ENCODE results near the gene RFNG.
"Not testable (repeated sequence)": the region's sequence is repeated elsewhere in the genome, so short reads cannot be mapped to it uniquely, and the experiment has no call there.

Gene RFNG

GRCh38 chr17:82039695-82040299, 11.8 kb downstream of the RFNG start:
- DNase-seq, result no peak
- H3K9ac ChIP-seq (ENCODE audit: low read length), result no peak overlapping the region
- WGBS (ENCODE audit: extremely low coverage, insufficient coverage, low lambda C conversion rate), result no CpG with 5 or more reads among the region's 8 CpGs

GRCh38 chr17:82038796-82039409, 12.7 kb downstream of the RFNG start:
- H2BK120ac ChIP-seq (ENCODE audit: low read depth, low read length); H3K27ac ChIP-seq (ENCODE audit: low read depth, low read length); H3K4me3 ChIP-seq (ENCODE audit: low read length); H3K36me3 ChIP-seq (ENCODE audit: control insufficient read depth, insufficient read depth, low read length); H3K4me2 ChIP-seq (ENCODE audit: low read length); H2AK5ac ChIP-seq (ENCODE audit: low read length); H3K79me2 ChIP-seq (ENCODE audit: control insufficient read depth, insufficient read depth, low read length); H3K4ac ChIP-seq (ENCODE audit: low read depth, low read length); H2BK5ac ChIP-seq (ENCODE audit: low read length); H3K79me1 ChIP-seq (ENCODE audit: low read length); DNase-seq; H3K18ac ChIP-seq (ENCODE audit: low read length); H3K9ac ChIP-seq (ENCODE audit: low read length); H2BK15ac ChIP-seq (replicated peaks; ENCODE audit: low read depth); H3K4me1 ChIP-seq (ENCODE audit: control insufficient read depth, low read depth, low read length); H3K27me3 ChIP-seq (ENCODE audit: insufficient read depth, low read length, poor library complexity); H3K23ac ChIP-seq (ENCODE audit: low read length); H4K8ac ChIP-seq (ENCODE audit: low read depth, low read length); H3K56ac ChIP-seq (ENCODE audit: low read length); H4K5ac ChIP-seq (ENCODE audit: low read length): not testable (repeated sequence)
- no CpG with 5 or more reads among the region's 16 CpGs for WGBS (ENCODE audit: extremely low coverage, insufficient coverage, low lambda C conversion rate)

More at GRCh38 chr17:82039695-82040299, 11.8 kb downstream of the RFNG start:
- no peak overlapping the region for H2BK5ac ChIP-seq (ENCODE audit: low read length)
- H3K4me2 ChIP-seq (ENCODE audit: low read length), result no peak overlapping the region
- H3K27me3 ChIP-seq (ENCODE audit: insufficient read depth, low read length, poor library complexity), result no peaks in the 10 kb centered on the region
- H3K56ac ChIP-seq (ENCODE audit: low read length), result no peak overlapping the region
- no peak overlapping the region for H3K4ac ChIP-seq (ENCODE audit: low read depth, low read length)
- no peak overlapping the region for H3K18ac ChIP-seq (ENCODE audit: low read length)
- H4K5ac ChIP-seq (ENCODE audit: low read length), result no peak overlapping the region
- no peaks in the 10 kb centered on the region for H3K79me1 ChIP-seq (ENCODE audit: low read length)
- no peaks in the 10 kb centered on the region for H3K79me2 ChIP-seq (ENCODE audit: control insufficient read depth, insufficient read depth, low read length)
- no peaks in the 10 kb centered on the region for H3K4me1 ChIP-seq (ENCODE audit: control insufficient read depth, low read depth, low read length)
- no peak overlapping the region for H3K4me3 ChIP-seq (ENCODE audit: low read length)
- no peak overlapping the region for H2AK5ac ChIP-seq (ENCODE audit: low read length)
- H3K27ac ChIP-seq (ENCODE audit: low read depth, low read length), result no peak overlapping the region
- no peak overlapping the region for H3K23ac ChIP-seq (ENCODE audit: low read length)
- H3K36me3 ChIP-seq (ENCODE audit: control insufficient read depth, insufficient read depth, low read length), result no peaks in the 10 kb centered on the region
- no peak overlapping the region for H4K8ac ChIP-seq (ENCODE audit: low read depth, low read length)
- no peak overlapping the region for H2BK15ac ChIP-seq (replicated peaks; ENCODE audit: low read depth)
- H2BK120ac ChIP-seq (ENCODE audit: low read depth, low read length), result no peak overlapping the region

GRCh38 chr17:82037889-82038195, 13.8 kb downstream of the RFNG start:
- Histone ChIP-seq H3K56ac (ENCODE audit: low read length) (no peak overlapping the region), H3K27me3 (ENCODE audit: insufficient read depth, low read length, poor library complexity) (no peaks in the 10 kb centered on the region), H3K79me1 (ENCODE audit: low read length) (no peaks in the 10 kb centered on the region), H3K4me3 (ENCODE audit: low read length) (no peak overlapping the region), H3K36me3 (ENCODE audit: control insufficient read depth, insufficient read depth, low read length) (no peaks in the 10 kb centered on the region), H3K27ac (ENCODE audit: low read depth, low read length) (no peak overlapping the region), H2BK15ac (replicated peaks; ENCODE audit: low read depth) (no peak overlapping the region), H3K9ac (ENCODE audit: low read length) (no peak overlapping the region), H2AK5ac (ENCODE audit: low read length) (no peak overlapping the region), H4K8ac (ENCODE audit: low read depth, low read length) (no peak overlapping the region), H2BK120ac (ENCODE audit: low read depth, low read length) (no peak overlapping the region), H3K23ac (ENCODE audit: low read length) (no peak overlapping the region), H2BK5ac (ENCODE audit: low read length) (no peak overlapping the region), H3K18ac (ENCODE audit: low read length) (no peak overlapping the region), H3K4me1 (ENCODE audit: control insufficient read depth, low read depth, low read length) (no peaks in the 10 kb centered on the region), H3K4me2 (ENCODE audit: low read length) (peak overlapping the region; percentile 3), H4K5ac (ENCODE audit: low read length) (no peak overlapping the region), H3K4ac (ENCODE audit: low read depth, low read length) (no peak overlapping the region), H3K79me2 (ENCODE audit: control insufficient read depth, insufficient read depth, low read length) (no peaks in the 10 kb centered on the region)
- WGBS (ENCODE audit: extremely low coverage, insufficient coverage, low lambda C conversion rate), result no CpG with 5 or more reads among the region's 10 CpGs
- no peak for DNase-seq

GRCh38 chr17:82037092-82037888, 14.3 kb downstream of the RFNG start, which contains the start of gene DCXR:
Gene DCXR (minus strand): TSS chr17:82037697. CDS start chr17:82037682, 15 bp downstream.
- H4K5ac ChIP-seq (ENCODE audit: low read length), result no peak within 1 kb of the TSS
- no peaks in the 10 kb centered on the region for H3K79me1 ChIP-seq (ENCODE audit: low read length)
- peak within 1 kb of the TSS; percentile 68 for H3K27ac ChIP-seq (ENCODE audit: low read depth, low read length)
- H4K8ac ChIP-seq (ENCODE audit: low read depth, low read length), result no peak within 1 kb of the TSS
- DNase-seq, result peak; percentile 98
- H3K9ac ChIP-seq (ENCODE audit: low read length), result peak within 1 kb of the TSS; percentile 89
- peak within 1 kb of the TSS; percentile 39 for H3K4me3 ChIP-seq (ENCODE audit: low read length)
- H3K18ac ChIP-seq (ENCODE audit: low read length), result peak within 1 kb of the TSS; percentile 33
- H3K36me3 ChIP-seq (ENCODE audit: control insufficient read depth, insufficient read depth, low read length), result no peaks in the 10 kb centered on the region
- no peaks in the 10 kb centered on the region for H3K27me3 ChIP-seq (ENCODE audit: insufficient read depth, low read length, poor library complexity)
- WGBS (ENCODE audit: extremely low coverage, insufficient coverage, low lambda C conversion rate), result no CpG with 5 or more reads among the region's 92 CpGs
- no peak within 1 kb of the TSS for H2BK120ac ChIP-seq (ENCODE audit: low read depth, low read length)
- no peak within 1 kb of the TSS for H2BK15ac ChIP-seq (replicated peaks; ENCODE audit: low read depth)
- peak within 1 kb of the TSS; percentile 96 for H3K4me2 ChIP-seq (ENCODE audit: low read length)
- H3K23ac ChIP-seq (ENCODE audit: low read length), result peak within 1 kb of the TSS; percentile 45
- no peak within 1 kb of the TSS for H2BK5ac ChIP-seq (ENCODE audit: low read length)
- no peaks in the 10 kb centered on the region for H3K79me2 ChIP-seq (ENCODE audit: control insufficient read depth, insufficient read depth, low read length)
- no peak within 1 kb of the TSS for H3K4ac ChIP-seq (ENCODE audit: low read depth, low read length)
- no peaks in the 10 kb centered on the region for H3K4me1 ChIP-seq (ENCODE audit: control insufficient read depth, low read depth, low read length)
- no peak within 1 kb of the TSS for H2AK5ac ChIP-seq (ENCODE audit: low read length)
- H3K56ac ChIP-seq (ENCODE audit: low read length), result peak within 1 kb of the TSS; percentile 91

- Histone ChIP-seq H3K79me1 (ENCODE audit: low read length) (no peaks in the 10 kb centered on the region), H2BK5ac (ENCODE audit: low read length) (no peak overlapping the region), H3K79me2 (ENCODE audit: control insufficient read depth, insufficient read depth, low read length) (no peaks in the 10 kb centered on the region), H2BK15ac (replicated peaks; ENCODE audit: low read depth) (no peak overlapping the region), H3K56ac (ENCODE audit: low read length) (peak overlapping the region; percentile 91), H3K4me2 (ENCODE audit: low read length) (peak overlapping the region; percentile 96), H3K4ac (ENCODE audit: low read depth, low read length) (no peak overlapping the region), H4K8ac (ENCODE audit: low read depth, low read length) (no peak overlapping the region), H2AK5ac (ENCODE audit: low read length) (no peak overlapping the region), H3K23ac (ENCODE audit: low read length) (peak overlapping the region; percentile 45), H3K18ac (ENCODE audit: low read length) (no peak overlapping the region), H3K9ac (ENCODE audit: low read length) (peak overlapping the region; percentile 89), H3K4me1 (ENCODE audit: control insufficient read depth, low read depth, low read length) (no peaks in the 10 kb centered on the region), H4K5ac (ENCODE audit: low read length) (no peak overlapping the region), H2BK120ac (ENCODE audit: low read depth, low read length) (no peak overlapping the region), H3K36me3 (ENCODE audit: control insufficient read depth, insufficient read depth, low read length) (no peaks in the 10 kb centered on the region), H3K27me3 (ENCODE audit: insufficient read depth, low read length, poor library complexity) (no peaks in the 10 kb centered on the region), H3K27ac (ENCODE audit: low read depth, low read length) (no peak overlapping the region), H3K4me3 (ENCODE audit: low read length) (peak overlapping the region; percentile 38)
- WGBS (ENCODE audit: extremely low coverage, insufficient coverage, low lambda C conversion rate), result no CpG with 5 or more reads among the region's 23 CpGs
- no peak for DNase-seq
Measured at GRCh38 chr17:82036634-82037091, 14.9 kb downstream of the RFNG start.

Measured in mesendoderm (in vitro differentiated cells).